ENCODE results near the gene ANXA6. TPM values are rescaled to one million over a fixed set of nuclear protein-coding genes. Genes with fewer than 3 reads are reported as not detected.
A peak's percentile ranks its signal among the peaks of the same experiment; 100 is the strongest.

ANXA6 gene
- total RNA-seq, 4 donors from 2014 or later: 8.6 to 80.3 (median 24.9) TPM

DNA sequence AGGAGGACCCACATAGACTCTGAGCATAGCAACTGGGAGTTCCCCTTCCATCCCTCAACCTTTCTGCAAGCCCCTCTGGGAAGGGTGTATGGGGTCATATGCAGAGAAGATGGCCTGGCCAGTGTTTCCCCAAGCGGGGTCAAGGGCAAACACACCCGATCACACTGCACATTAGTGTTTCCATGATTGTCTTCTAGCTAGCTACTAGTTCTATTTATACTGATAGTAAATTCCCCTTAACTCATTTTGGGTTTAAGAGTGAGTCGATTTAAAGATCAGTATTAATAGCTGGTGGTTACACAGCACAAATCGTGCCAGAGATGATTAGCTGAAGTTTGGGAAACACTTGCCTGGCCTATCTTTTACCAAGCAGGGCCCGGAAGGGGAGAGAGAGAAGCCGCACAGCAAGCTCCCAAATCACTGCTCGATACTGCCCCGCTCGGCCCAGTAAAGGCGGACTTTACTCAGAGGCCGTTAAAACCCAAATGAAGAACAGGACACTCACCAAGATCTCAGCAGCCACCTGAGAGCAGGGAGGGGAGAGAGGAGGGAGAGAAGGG lies 47.4 kb downstream of the ANXA6 start:
- Histone ChIP-seq H3K27me3 (no peaks in the 10 kb centered on the region), H3K4me3 (no peak overlapping the region), H3K4me1 (peaks cover 0 to 50% (median 19%) of the 10 kb centered on the region in 3 donors), H3K27ac (no peak overlapping the region), H3K36me3 (peaks cover 0 to 63% (median 0%) of the 10 kb centered on the region in 3 donors), H3K9me3 (no peaks in the 10 kb centered on the region)
- TF ChIP-seq, protein P1, sequence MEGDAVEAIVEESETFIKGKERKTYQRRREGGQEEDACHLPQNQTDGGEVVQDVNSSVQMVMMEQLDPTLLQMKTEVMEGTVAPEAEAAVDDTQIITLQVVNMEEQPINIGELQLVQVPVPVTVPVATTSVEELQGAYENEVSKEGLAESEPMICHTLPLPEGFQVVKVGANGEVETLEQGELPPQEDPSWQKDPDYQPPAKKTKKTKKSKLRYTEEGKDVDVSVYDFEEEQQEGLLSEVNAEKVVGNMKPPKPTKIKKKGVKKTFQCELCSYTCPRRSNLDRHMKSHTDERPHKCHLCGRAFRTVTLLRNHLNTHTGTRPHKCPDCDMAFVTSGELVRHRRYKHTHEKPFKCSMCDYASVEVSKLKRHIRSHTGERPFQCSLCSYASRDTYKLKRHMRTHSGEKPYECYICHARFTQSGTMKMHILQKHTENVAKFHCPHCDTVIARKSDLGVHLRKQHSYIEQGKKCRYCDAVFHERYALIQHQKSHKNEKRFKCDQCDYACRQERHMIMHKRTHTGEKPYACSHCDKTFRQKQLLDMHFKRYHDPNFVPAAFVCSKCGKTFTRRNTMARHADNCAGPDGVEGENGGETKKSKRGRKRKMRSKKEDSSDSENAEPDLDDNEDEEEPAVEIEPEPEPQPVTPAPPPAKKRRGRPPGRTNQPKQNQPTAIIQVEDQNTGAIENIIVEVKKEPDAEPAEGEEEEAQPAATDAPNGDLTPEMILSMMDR (IDR thresholded peaks at IDR 0.05): no peak
- TF ChIP-seq POLR2A (IDR thresholded peaks at IDR 0.05): no peak
- 88% methylated on average over 10 to 11 of the region's 11 CpGs for WGBS, 2 donors
- intact Hi-C loops (cut with DNase I): loop anchor here (5.0 kb wide), 1 partner anchor 108 kb away; no protein-coding TSS in a partner anchor
- DNase-seq: no peak

DNA sequence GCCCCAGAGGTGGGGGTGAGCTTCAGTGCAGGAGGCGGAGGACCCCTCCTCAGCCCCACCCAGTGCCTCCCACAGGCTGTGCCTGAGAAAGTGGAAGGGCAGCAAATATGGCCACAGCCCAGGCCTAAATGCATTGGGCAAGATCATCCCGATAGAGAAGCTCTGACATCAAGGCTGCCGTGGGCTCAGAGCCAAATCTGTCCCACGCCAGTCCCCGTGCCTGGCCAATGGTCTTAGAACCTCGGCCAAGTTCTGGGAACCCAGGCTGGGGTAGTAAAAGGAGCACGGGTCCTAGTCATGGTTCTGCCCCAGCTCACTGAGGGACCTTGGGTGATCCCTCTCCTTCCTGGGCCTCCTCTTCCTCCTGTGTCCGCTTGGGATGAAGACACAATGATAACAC lies 49.0 kb downstream of the ANXA6 start:
- intact Hi-C loops (cut with DNase I): no loop called here
- H3K27ac ChIP-seq: peak overlapping the region; percentile 20 to 82 (median 66)
- 59 to 90% methylated on average over 2 to 7 of the region's 8 CpGs for WGBS, 2 donors
- H3K4me1 ChIP-seq: peaks cover 0 to 46% (median 26%) of the 10 kb centered on the region in 3 donors
- no peak for DNase-seq
- H3K9me3 ChIP-seq: no peaks in the 10 kb centered on the region
- H3K4me3 ChIP-seq: no peak overlapping the region
- H3K27me3 ChIP-seq: no peaks in the 10 kb centered on the region
- TF ChIP-seq, protein P1 (IDR thresholded peaks at IDR 0.05): no peak
- TF ChIP-seq POLR2A (IDR thresholded peaks at IDR 0.05): no peak
- peaks cover 0 to 74% (median 0%) of the 10 kb centered on the region in 3 donors for H3K36me3 ChIP-seq

DNA sequence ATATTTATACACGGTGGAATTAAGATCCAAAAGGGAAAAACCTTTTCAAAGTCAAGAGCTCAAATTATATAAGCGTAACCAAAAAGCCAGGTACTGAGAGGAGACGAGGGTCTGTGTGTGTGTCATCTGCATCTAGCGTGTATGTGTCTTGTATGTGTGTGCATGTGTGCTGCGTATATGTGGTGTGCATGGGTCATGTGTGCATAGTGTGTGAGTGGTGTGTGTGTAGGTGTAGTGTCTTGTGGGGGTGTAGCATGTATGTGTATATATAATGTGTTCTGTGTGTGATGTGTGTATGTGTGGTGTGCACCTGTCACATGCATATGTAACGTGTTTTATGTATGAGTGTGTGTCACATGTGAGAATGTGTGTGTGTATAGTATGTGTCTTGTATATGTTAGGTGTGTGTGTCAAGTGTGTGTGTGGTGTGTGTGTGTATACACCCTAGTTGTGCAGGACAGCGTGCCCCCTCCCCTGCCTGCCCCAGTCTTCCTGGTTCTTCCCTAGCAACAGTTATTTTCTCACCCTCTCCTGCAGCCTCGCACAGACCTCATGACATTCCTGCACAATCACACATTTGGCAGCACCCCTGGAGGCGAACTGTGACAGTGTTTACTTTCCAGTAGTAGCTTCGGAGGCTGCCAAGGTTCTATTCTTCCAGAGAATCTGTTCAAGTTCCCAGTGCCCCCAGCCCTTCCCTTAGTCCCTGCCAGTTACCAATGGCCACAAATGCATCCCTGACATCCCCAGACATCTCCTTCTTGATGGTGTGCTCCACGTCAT lies 49.6 kb downstream of the ANXA6 start:
- DNase-seq: no peak
- intact Hi-C loops (cut with DNase I): no loop called here
- no peaks in the 10 kb centered on the region for H3K27me3 ChIP-seq
- no peaks in the 10 kb centered on the region for H3K9me3 ChIP-seq
- no peak overlapping the region for H3K4me3 ChIP-seq
- H3K27ac ChIP-seq: peak overlapping the region; percentile 20 to 82 (median 66)
- TF ChIP-seq, protein P1 (IDR thresholded peaks at IDR 0.05): peak in 4 of 6 experiments; percentile 9 to 16 (median 12)
- TF ChIP-seq POLR2A (IDR thresholded peaks at IDR 0.05): no peak
- H3K36me3 ChIP-seq: peaks cover 0 to 72% (median 0%) of the 10 kb centered on the region in 3 donors
- 61% methylated on average over 10 to 11 of the region's 11 CpGs for WGBS, 2 donors
- peaks cover 0 to 46% (median 26%) of the 10 kb centered on the region in 3 donors for H3K4me1 ChIP-seq

DNA sequence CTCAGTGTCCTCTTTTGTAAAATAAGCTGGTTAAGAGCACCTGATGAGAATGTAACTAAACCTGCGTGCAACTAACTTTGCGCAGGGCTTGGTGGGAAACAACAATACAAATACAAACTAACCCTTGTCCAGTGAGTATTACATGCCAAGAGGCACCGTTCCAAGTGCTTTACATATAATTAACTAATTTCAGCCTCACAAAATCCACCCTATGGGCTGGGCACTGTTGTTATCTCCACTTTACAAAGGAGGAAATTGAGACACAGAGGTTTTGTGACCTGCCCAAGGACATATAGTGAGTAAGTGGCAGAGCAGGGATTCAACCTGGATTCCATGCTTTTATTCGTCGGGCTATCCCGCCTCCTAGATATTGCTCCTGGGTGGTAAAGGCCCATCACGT lies 50.5 kb downstream of the ANXA6 start:
- H3K4me1 ChIP-seq: peaks cover 0 to 46% (median 26%) of the 10 kb centered on the region in 3 donors
- H3K27me3 ChIP-seq: no peaks in the 10 kb centered on the region
- H3K4me3 ChIP-seq: no peak overlapping the region
- TF ChIP-seq, protein P1 (IDR thresholded peaks at IDR 0.05): no peak
- TF ChIP-seq POLR2A (IDR thresholded peaks at IDR 0.05): no peak
- 85 to 86% methylated on average over 4 to 7 of the region's 7 CpGs for WGBS, 2 donors
- H3K27ac ChIP-seq: peak overlapping the region in 2 of 4 donors; percentile 21 to 29
- no peaks in the 10 kb centered on the region for H3K9me3 ChIP-seq
- DNase-seq: no peak
- intact Hi-C loops (cut with DNase I): no loop called here
- H3K36me3 ChIP-seq: peaks cover 0 to 67% (median 0%) of the 10 kb centered on the region in 3 donors

DNA sequence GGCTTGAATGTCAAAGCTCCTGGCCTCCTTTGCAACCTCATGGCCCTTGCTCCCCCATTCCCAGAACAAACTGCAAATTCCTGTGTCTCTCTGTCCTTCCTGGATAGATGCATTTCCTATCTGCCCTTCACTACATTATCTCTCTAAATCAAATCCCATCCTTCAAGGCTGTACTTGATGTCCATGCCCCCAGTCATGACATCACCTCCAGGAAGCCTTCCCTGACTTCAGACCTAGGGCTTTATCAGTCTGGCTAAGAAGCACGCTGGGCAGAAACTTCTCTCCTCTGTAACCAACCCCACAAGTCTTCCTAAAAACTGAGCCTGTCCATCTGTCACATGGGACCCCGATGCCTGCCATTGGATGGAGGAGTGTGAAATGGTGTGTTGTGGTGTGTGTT lies 51.1 kb downstream of the ANXA6 start:
- TF ChIP-seq POLR2A (IDR thresholded peaks at IDR 0.05): no peak
- TF ChIP-seq, protein P1 (IDR thresholded peaks at IDR 0.05): no peak
- Histone ChIP-seq H3K4me3 (no peak overlapping the region), H3K9me3 (no peaks in the 10 kb centered on the region), H3K27ac (peak overlapping the region in 2 of 4 donors; percentile 21 to 29), H3K36me3 (peaks cover 0 to 67% (median 0%) of the 10 kb centered on the region in 3 donors), H3K27me3 (no peaks in the 10 kb centered on the region), H3K4me1 (peaks cover 0 to 46% (median 26%) of the 10 kb centered on the region in 3 donors)
- intact Hi-C loops (cut with DNase I): no loop called here
- no peak for DNase-seq
- 90 to 92% methylated on average over 2 of the region's 2 CpGs for WGBS, 2 donors

All from esophagus squamous epithelium (tissue), 5 donors.